GM20000 (cell line): ENCODE data around the gene ADGRF4.

Experiments
- DNase-seq: peaks from one replicate; pipeline ENCODE4 v3.0.0; 2012; ENCODE audit warnings: low spot score
- TF ChIP-seq, protein P1 (sequence below): IDR thresholded peaks from 2 replicates; pipeline ENCODE4 v1.5.1; 2012; ENCODE audit warnings: mild to moderate bottlenecking, control low read depth; ENCODE audit errors: extremely low read depth, missing control alignments

Gene ADGRF4

DNA sequence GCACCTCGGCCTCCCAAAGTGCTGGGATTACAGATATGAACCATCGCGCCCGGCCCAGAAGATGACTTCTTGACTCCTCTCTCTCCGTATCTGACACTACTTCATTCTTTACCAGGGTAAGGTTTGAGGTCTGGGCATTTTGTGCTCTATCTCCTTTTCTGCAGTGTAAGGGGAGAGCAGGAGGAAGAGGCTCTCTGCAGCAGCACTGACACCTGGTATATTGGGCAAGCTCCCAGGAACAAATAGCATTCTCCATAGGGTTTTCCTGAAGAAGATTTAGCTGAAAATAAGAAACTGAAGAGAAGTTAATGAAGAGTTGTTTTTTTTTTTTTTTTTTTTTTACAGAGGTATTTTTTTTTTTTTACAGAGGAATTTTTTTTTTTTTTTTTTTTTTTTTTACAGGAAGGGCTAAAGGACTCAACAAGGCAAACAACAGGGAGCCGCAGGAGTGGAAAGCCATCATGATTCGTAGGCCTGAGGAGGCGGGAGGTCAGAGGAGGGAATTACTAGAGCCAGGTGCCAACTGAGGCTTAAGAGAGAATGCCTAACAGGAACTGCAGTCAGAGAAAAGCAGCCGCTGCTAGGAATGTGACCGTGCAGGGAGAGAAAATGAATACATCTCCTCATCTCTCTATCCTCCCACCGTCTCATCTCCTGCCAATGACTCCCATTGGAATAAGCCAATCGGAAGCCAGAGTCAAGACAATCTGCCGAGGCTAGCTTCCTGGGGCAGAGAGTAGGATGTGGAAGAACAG, 34.7 kb upstream of the ADGRF4 start:
- no peak for DNase-seq
- TF ChIP-seq, protein P1, sequence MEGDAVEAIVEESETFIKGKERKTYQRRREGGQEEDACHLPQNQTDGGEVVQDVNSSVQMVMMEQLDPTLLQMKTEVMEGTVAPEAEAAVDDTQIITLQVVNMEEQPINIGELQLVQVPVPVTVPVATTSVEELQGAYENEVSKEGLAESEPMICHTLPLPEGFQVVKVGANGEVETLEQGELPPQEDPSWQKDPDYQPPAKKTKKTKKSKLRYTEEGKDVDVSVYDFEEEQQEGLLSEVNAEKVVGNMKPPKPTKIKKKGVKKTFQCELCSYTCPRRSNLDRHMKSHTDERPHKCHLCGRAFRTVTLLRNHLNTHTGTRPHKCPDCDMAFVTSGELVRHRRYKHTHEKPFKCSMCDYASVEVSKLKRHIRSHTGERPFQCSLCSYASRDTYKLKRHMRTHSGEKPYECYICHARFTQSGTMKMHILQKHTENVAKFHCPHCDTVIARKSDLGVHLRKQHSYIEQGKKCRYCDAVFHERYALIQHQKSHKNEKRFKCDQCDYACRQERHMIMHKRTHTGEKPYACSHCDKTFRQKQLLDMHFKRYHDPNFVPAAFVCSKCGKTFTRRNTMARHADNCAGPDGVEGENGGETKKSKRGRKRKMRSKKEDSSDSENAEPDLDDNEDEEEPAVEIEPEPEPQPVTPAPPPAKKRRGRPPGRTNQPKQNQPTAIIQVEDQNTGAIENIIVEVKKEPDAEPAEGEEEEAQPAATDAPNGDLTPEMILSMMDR: no peak

DNA sequence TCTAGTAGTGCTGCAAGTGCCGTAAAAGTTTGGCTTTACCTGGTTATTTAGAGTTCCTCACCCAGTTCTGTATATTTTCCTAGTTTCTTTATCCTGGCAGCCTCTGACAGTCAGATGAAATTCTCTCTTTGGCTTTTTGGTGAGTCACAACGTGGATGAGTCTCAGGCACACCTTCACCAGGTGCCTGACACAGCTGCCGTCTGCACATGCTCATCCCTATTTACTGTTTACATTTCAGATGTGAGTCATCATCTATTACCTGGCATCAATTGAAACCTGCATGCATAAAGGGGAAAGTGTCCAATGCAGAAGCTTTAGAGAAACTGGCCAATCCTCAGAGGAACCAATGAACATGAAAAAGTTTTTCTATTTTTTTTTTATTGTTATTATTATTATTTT, 33.3 kb upstream of the ADGRF4 start:
- TF ChIP-seq, protein P1: no peak
- no peak for DNase-seq

DNA sequence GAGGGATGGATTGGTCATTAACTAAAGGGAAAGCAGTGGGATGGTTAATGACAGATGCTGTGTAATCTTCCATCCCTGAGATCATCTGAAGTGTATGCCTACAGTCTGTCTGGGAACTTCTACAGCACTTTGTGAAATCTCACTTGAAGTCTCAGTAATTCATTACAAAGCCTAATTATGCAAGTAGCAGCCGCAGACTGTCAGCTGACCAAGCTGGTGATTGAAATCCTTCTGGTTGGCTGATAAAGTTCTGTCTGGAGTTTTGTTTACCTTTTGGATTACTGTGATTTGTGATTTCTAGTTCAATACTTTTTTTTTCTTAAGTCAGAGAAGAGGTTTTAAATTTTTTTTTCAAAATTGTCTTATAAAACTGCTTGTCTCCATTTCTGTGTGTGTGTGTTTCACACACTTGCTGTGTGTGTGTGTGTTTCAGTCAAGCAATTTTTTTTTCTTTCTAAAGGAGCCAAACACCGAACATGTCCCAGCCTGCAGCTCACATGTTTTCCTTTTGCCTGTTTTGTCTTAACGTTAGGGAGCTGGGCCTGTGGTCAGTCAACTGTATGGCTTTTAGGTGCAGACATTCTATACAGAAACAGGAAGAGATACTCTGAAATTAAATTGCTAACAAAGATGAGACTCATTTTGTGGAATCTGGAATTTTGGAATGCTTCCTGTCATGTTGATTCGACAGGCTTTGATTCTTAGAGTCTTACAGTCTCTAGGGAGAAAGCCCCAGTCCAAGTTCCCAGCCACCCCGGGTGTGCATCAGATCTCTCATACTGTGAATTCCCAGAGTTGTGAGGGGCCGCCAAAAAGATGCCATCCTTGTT, 28.5 kb upstream of the ADGRF4 start:
- DNase-seq: no peak
- TF ChIP-seq, protein P1: no peak

DNA sequence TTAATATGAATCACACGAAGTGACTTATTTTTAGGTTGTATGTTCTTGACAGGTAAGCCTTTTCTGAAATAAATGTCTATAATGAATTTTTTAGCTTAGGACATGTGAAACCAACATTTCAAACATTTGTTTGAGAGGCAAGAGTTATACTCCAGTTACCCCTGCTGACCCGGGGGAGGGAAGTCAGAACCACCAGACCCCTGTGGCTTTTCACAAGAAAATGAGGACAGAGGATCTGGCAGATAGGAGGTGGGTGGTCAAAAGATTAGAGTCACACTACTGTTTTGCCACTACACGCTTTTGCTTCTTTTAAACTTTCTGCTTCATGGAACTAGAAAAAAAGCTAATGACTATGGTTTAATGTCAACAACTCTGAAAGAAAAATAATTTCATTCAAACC, 27.5 kb upstream of the ADGRF4 start:
- no peak for DNase-seq
- TF ChIP-seq, protein P1: no peak

DNA sequence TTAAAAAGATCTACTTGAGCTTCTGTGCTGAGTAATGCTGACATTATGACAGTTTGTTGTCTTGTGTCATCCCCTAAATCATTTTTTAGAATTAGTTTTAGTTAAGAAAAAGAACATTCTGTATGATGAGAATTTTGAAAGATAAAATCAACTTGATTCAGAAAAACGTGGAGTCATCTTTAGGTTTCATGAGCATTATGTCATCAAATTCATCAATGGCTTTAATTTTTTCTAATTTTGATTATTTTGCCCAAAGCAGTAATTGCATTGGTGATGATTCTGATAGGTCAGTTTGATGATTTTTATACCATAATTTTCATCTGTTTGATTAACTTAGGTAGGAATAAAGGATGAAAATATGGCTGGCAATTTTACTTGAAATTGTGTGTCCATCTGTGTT, 26.6 kb upstream of the ADGRF4 start:
- DNase-seq: no peak
- TF ChIP-seq, protein P1: no peak

DNA sequence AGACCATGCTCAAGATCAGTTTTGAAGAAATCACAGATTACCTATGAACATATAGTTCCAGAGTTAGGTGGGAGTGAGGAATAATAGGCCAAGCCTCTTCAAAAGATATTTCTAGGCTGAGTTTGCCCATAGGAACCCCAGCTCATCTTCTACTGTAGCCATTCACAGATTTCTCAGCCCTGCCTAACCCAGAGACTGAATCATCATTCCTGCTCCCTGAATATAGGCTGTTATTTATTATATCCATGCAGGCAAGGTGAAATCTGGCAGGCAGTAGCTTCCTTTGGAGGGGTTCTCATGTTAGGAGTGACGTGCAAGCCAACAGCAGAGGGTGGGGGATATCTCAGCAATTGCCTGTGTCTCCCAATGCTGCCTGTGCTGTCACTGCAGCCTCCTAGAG, 25.6 kb upstream of the ADGRF4 start:
- DNase-seq: no peak
- TF ChIP-seq, protein P1: no peak

DNA sequence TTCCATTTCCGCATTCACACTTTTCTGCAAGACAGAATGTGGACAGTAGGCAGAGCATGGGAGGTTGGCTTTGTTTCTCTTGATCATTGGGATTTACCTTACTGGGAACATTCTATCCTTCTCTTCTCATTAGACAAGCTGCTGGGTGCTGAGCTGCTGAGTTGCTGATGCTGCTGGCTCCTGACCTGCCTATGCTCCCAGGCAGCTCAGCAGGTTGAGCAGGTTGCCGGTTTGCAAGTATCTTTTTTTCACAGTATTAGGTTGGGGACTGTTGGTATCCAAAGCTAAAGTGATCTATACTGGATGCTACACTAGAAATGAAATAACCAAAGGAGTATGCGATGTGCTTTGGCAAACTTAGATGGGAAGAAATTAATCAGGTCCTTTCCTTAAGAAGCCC, 23.7 kb upstream of the ADGRF4 start:
- TF ChIP-seq, protein P1: no peak
- no peak for DNase-seq
